Effector memory CD4-positive, alpha-beta T cell (primary cell): ENCODE results near the gene SUN2.
A peak's percentile ranks its signal among the peaks of the same experiment; 100 is the strongest.

ENCODE experiments used
- DNase-seq, 3 donors: peaks; one replicate each; pipeline ENCODE4 v3.0.0-alpha.2; 2020
- H3K27ac ChIP-seq: 2 replicates; pipeline ENCODE4 v1.7.0; 2013; ENCODE audit warnings: mild to moderate bottlenecking, low read length, moderate library complexity; ENCODE audit not compliant: insufficient read depth, poor library complexity, severe bottlenecking
- H3K27me3 ChIP-seq: replicated peaks from 2 replicates; pipeline ENCODE4 v1.7.0; 2013; ENCODE audit warnings: mild to moderate bottlenecking, low read length; ENCODE audit not compliant: insufficient read depth, control insufficient read depth, poor library complexity, severe bottlenecking
- H3K36me3 ChIP-seq: 2 replicates; pipeline ENCODE4 v1.7.0; 2013; ENCODE audit warnings: mild to moderate bottlenecking, low read length, moderate library complexity; ENCODE audit not compliant: control insufficient read depth, insufficient read depth
- H3K4me1 ChIP-seq: 2 replicates; pipeline ENCODE4 v1.7.0; 2013; ENCODE audit warnings: low read length, mild to moderate bottlenecking; ENCODE audit not compliant: control insufficient read depth, insufficient read depth, poor library complexity, severe bottlenecking
- H3K4me3 ChIP-seq: 2 replicates; pipeline ENCODE4 v1.7.0; 2013; ENCODE audit warnings: low read length, low read depth, mild to moderate bottlenecking; ENCODE audit not compliant: insufficient read depth, poor library complexity, severe bottlenecking
- H3K9me3 ChIP-seq: 2 replicates; pipeline ENCODE4 v1.7.0; 2013; ENCODE audit warnings: mild to moderate bottlenecking, low read length, moderate library complexity; ENCODE audit not compliant: control insufficient read depth

Gene SUN2

DNA sequence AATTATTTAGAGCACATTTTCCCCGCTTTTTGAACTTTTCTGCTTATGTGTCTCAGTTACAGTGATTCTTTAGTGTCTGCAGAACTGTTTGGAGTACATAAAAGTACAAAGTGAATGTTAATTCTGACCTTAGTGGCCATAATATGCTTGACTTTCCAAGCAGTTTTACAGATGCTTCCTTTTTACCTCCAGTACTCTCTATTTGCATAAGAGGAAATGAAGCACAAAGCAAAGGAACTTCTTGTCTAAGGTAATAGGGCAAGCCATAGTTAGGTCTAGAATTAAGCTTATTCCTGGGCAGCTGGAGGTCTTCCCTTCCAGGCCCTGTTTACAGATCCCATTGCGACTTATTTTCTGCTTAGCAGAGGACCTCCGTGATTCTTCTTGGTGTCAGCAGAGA lies 46.5 kb downstream of the SUN2 start:
- no peak for DNase-seq
- Histone ChIP-seq H3K27ac (no peak overlapping the region), H3K9me3 (no peaks in the 10 kb centered on the region), H3K36me3 (no peaks in the 10 kb centered on the region), H3K4me3 (no peak overlapping the region), H3K4me1 (peaks cover 21% of the 10 kb centered on the region), H3K27me3 (no peaks in the 10 kb centered on the region)

DNA sequence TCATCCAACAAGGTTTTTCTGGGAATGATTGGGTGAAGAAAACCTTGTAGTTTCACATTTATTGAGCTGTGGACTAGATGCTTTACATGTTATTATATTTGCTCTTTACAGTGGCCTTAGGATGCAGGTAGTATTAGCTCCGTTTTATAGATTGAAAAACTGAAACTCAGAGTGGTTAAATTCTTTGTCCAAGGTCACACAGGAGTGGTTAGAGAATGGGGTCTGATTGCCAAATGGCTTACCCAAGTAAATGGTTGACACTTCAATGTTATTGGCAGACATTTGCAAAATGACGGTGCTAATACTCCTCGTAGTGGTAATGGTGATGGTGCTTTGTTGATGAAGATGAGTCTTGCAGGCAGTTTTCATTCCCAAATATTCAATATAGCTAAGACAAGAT lies 47.8 kb downstream of the SUN2 start:
- Histone ChIP-seq H3K27ac (no peak overlapping the region), H3K4me1 (peaks cover 21% of the 10 kb centered on the region), H3K36me3 (no peaks in the 10 kb centered on the region), H3K27me3 (no peaks in the 10 kb centered on the region), H3K9me3 (no peaks in the 10 kb centered on the region), H3K4me3 (no peak overlapping the region)
- DNase-seq = no peak

GRCh38 chr22:38707346-38707745 lies 48.5 kb downstream of the SUN2 start:
- H3K27ac ChIP-seq = peak overlapping the region; percentile 91
- H3K9me3 ChIP-seq = no peaks in the 10 kb centered on the region
- H3K27me3 ChIP-seq = no peaks in the 10 kb centered on the region
- no peak for DNase-seq
- H3K36me3 ChIP-seq = no peaks in the 10 kb centered on the region
- H3K4me3 ChIP-seq = peak overlapping the region; percentile 95
- peaks cover 21% of the 10 kb centered on the region for H3K4me1 ChIP-seq

GRCh38 chr22:38706901-38707195 lies 49.0 kb downstream of the SUN2 start:
- H3K27me3 ChIP-seq = no peaks in the 10 kb centered on the region
- no peak for DNase-seq
- H3K4me3 ChIP-seq = peak overlapping the region; percentile 95
- H3K4me1 ChIP-seq = peaks cover 22% of the 10 kb centered on the region
- no peaks in the 10 kb centered on the region for H3K9me3 ChIP-seq
- H3K36me3 ChIP-seq = no peaks in the 10 kb centered on the region
- H3K27ac ChIP-seq = peak overlapping the region; percentile 91

DNA sequence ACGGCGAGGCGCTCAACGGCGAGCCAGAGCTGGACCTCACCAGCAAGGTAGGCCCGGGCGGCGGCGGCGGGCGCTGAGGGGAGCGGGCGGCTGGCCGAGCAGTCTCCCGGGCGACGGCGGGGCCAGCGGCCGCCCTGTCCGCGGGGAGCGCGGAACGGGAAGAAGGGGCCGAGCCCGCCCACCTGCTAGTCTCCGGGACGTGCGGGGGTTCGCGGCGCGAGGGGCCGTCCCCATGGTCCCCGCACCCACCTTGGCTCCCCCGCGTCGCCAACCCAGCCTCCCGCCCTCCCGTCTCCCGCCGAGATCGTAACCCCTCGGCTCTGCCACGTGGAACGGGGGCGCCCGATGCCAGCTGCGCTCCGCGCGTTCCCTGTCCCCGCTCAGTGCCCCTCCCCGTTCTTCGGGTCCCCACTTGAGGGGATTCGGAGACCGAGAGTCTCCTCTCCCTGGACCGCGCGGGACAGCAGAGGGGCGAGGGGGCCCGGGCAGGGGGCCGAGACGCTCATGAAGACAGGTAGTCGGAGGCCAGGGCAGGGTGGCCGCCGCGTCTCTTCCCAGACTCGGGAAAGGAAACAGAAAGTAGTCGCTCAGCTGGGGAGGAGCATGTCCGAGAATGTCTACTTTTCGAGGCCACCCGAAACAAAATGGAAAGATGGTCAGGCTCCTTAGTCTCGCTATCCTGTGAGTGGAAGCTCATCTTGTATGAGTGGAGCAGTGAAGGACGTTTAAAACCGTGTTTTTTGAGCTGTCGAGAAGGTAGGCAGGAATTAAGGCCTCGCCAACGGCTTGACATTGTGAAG lies 49.5 kb downstream of the SUN2 start:
- Histone ChIP-seq H3K4me3 (peak overlapping the region; percentile 95), H3K9me3 (no peaks in the 10 kb centered on the region), H3K4me1 (peaks cover 28% of the 10 kb centered on the region), H3K36me3 (no peaks in the 10 kb centered on the region), H3K27me3 (no peaks in the 10 kb centered on the region), H3K27ac (peak overlapping the region; percentile 91)
- DNase-seq = peak in 2 of 3 donors; percentile 11 to 32

DNA sequence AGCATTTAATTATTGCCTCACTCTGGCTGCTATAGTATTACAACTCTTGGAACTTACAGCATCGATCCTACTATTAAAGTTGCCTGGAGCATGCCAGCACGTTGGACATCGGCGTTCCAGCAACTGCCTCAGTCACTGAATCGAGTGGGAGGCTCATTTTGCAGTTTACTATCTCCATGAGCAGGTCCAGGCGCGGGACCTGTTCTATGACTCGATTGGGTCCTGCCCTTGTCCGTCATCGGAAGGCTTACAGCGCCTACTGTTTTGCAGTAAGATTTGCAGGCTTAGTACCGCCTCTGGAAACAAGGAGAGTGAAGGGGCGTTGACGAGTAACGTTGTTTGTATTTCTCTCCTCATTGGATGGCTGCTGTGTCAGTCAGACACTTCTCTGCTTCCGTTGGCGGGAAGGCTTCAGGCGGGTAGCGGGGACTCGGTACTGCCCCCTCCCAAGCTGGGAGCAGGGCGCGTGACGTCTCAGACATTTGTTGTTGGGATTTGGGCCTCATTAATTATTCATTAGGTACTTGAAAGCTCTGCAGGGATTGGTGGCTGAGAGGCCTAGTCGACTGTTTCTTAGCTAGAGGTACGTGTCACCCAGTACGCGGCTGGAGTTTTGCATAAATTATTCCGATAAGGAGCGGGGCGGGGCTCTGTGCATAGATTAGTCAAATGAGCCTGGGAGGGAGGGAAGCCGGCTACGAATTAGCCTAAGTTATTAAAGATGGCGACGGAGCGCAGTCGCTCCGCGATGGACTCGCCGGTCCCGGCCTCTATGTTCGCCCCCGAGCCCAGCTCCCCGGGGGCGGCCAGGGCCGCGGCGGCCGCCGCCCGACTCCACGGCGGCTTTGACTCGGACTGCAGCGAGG lies 50.3 kb downstream of the SUN2 start, which contains the start of gene GTPBP1:
GTPBP1 (plus strand) TSS at position 710 of the 866 bp plus-strand sequence; CDS start at position 722, 12 bp downstream.
- no peaks in the 10 kb centered on the region for H3K27me3 ChIP-seq
- H3K4me1 ChIP-seq = peaks cover 31% of the 10 kb centered on the region
- DNase-seq = peak; percentile 97 to 98 (median 98)
- H3K4me3 ChIP-seq = peak within 1 kb of the TSS; percentile 95
- no peaks in the 10 kb centered on the region for H3K9me3 ChIP-seq
- H3K27ac ChIP-seq = peak within 1 kb of the TSS; percentile 91
- no peaks in the 10 kb centered on the region for H3K36me3 ChIP-seq

DNA sequence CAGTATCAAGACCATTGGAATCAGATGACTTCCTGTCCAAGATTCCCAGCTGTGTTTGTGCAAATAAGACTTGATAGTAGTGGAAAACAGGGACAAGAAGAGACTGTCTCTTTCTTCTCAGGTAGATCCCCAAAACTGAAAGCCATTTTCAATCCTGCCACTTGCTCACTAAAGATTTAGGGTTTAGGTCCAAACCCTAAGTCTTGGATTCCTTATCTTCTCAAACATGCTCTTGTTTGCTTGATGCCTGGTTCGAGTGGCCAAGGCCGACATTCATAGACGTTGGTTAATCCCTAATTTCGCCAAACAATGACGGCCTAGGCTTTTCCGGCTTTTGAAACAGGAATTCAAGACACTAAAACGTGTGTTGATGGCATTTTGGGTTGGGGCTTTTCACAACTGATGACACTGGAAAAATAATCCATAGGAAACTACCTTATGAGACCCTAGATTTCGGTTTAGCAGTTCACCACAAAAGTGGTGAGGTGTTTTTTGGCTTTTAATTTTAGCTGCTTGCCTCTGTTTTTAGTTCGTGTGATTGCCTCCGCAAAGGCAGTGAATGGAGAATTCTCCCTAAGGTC lies 51.1 kb downstream of the SUN2 start:
- Histone ChIP-seq H3K27ac (peak overlapping the region; percentile 60), H3K4me3 (peak overlapping the region; percentile 24), H3K36me3 (no peaks in the 10 kb centered on the region), H3K4me1 (peaks cover 34% of the 10 kb centered on the region), H3K9me3 (no peaks in the 10 kb centered on the region), H3K27me3 (no peaks in the 10 kb centered on the region)
- no peak for DNase-seq

- H3K4me3 ChIP-seq = peak within 1 kb of the TSS; percentile 83
- no peaks in the 10 kb centered on the region for H3K27me3 ChIP-seq
- peak within 1 kb of the TSS; percentile 98 for H3K27ac ChIP-seq
- H3K4me1 ChIP-seq = peaks cover 45% of the 10 kb centered on the region
- peak; percentile 96 to 99 (median 98) for DNase-seq
- H3K36me3 ChIP-seq = no peaks in the 10 kb centered on the region
- no peaks in the 10 kb centered on the region for H3K9me3 ChIP-seq
Observed at GRCh38 chr22:38700789-38701628, 54.8 kb downstream of the SUN2 start, which contains the start of gene JOSD1. Gene JOSD1, minus strand, starts transcription at chr22:38700943. Its CDS starts 956 bp downstream, at chr22:38699987.

DNA sequence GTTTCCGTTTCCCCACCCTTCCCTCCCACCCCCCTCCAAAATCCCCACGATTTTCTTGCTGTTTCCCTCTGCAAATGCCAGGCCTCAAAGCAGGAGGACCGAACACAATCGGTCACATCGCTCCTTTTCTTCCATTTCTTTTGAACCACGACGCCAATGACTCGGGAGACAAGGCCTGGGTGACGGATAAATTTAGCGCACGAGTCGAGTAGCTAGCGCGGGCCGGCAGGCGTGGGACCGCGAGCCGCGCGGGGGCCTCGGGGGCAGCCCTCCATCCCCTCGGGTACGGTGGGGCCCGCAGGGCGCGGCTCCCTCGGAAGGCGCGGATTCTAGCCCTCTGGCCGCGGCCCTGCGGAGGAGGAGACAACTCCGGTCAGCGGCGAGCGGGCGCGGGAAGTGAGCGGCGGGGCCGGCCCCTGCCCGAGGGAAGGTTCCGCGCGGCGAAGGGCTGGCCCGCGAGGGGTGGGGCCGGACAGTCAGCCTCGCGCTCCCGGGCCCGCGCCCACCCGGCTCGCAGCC lies 55.5 kb downstream of the SUN2 start:
- H3K4me3 ChIP-seq = peak overlapping the region; percentile 71
- peaks cover 45% of the 10 kb centered on the region for H3K4me1 ChIP-seq
- DNase-seq = peak in 1 of 3 donors; percentile 12
- no peaks in the 10 kb centered on the region for H3K27me3 ChIP-seq
- H3K27ac ChIP-seq = peak overlapping the region; percentile 98
- no peaks in the 10 kb centered on the region for H3K36me3 ChIP-seq
- H3K9me3 ChIP-seq = no peaks in the 10 kb centered on the region
